ENCODE measurements around the gene LRRC3. TPM values are rescaled to one million over a fixed set of nuclear protein-coding genes. Genes with fewer than 3 reads are reported as not detected.
"Not testable (repeated sequence)": the region's sequence is repeated elsewhere in the genome, so short reads cannot be mapped to it uniquely, and the experiment has no call there.

Gene LRRC3
- total RNA-seq, 4 donors from 2014 or later = 1.4 to 4.4 (median 3.6) TPM

GRCh38 chr21:44414291-44415072, 40.8 kb upstream of the LRRC3 start:
- TF ChIP-seq CTCF (IDR thresholded peaks at IDR 0.05) = no peak
- DNase-seq (ENCODE audit: low spot score) = no peak
- ATAC-seq (ENCODE audit: low FRiP score) = no peak

GRCh38 chr21:44415073-44416025, 40.0 kb upstream of the LRRC3 start:
- ATAC-seq (ENCODE audit: low FRiP score) (no peak), DNase-seq (ENCODE audit: low spot score) (no peak)
- TF ChIP-seq CTCF (IDR thresholded peaks at IDR 0.05) = no peak

GRCh38 chr21:44416193-44416592, 39.1 kb upstream of the LRRC3 start:
- no peak for TF ChIP-seq CTCF (IDR thresholded peaks at IDR 0.05)
- no peak for DNase-seq (ENCODE audit: low spot score)

GRCh38 chr21:44417621-44418107, 37.6 kb upstream of the LRRC3 start:
- ATAC-seq (ENCODE audit: low FRiP score); DNase-seq (ENCODE audit: low spot score): not testable (repeated sequence)

More at GRCh38 chr21:44416193-44416592, 39.1 kb upstream of the LRRC3 start:
- no peak for ATAC-seq (ENCODE audit: low FRiP score)

- ATAC-seq (ENCODE audit: low FRiP score) (no peak), DNase-seq (ENCODE audit: low spot score) (no peak)
- TF ChIP-seq CTCF (IDR thresholded peaks at IDR 0.05) = no peak
Observed at GRCh38 chr21:44418108-44418875, 37.0 kb upstream of the LRRC3 start.

- DNase-seq (ENCODE audit: low spot score) (no peak), ATAC-seq (ENCODE audit: low FRiP score) (no peak)
- TF ChIP-seq CTCF (IDR thresholded peaks at IDR 0.05) = no peak
Observed at GRCh38 chr21:44418876-44419230, 36.5 kb upstream of the LRRC3 start.

GRCh38 chr21:44419679-44420078, 35.6 kb upstream of the LRRC3 start:
- ATAC-seq (ENCODE audit: low FRiP score) (no peak), DNase-seq (ENCODE audit: low spot score) (no peak)
- TF ChIP-seq CTCF (IDR thresholded peaks at IDR 0.05) = no peak

Measured in omental fat pad (tissue), 4 donors.